Upper lobe of left lung (tissue), 6 donors: ENCODE measurements around the gene CARMIL1. TPM values are rescaled to one million over a fixed set of nuclear protein-coding genes. Genes with fewer than 3 reads are reported as not detected.

Experiments
- ATAC-seq, 2 donors: fragments of 200-7000 bp; cut with Tn5 transposase; one replicate each; pipeline ENCODE4 v1.9.1; 2022; ENCODE audit warnings: mild to moderate bottlenecking in 2 of 2, moderate library complexity in 2 of 2; ENCODE audit not compliant: low FRiP score in 2 of 2
- DNase-seq, 2 donors: peaks; one replicate each; pipeline ENCODE4 v3.0.0-alpha.2; 2019 to 2020
- H3K27ac ChIP-seq, 4 donors: fragments of 200-600 bp; sonication (generic); one replicate each; pipeline ENCODE4 v1.5.1; 2016 to 2019
- H3K27me3 ChIP-seq, 4 donors: fragments of 200-600 bp; sonication (generic); one replicate each; pipeline ENCODE4 v1.5.1; 2017 to 2019
- H3K36me3 ChIP-seq, 4 donors: fragments of 200-600 bp; sonication (generic); one replicate each; pipeline ENCODE4 v1.5.1; 2016 to 2019
- H3K4me1 ChIP-seq, 4 donors: fragments of 200-600 bp; sonication (generic); one replicate each; pipeline ENCODE4 v1.5.1; 2018 to 2019
- H3K4me3 ChIP-seq, 4 donors: fragments of 200-600 bp; sonication (generic); one replicate each; pipeline ENCODE4 v1.5.1; 2017 to 2019; ENCODE audit warnings: mild to moderate bottlenecking in 2 of 4, moderate library complexity in 1 of 4
- H3K9me3 ChIP-seq, 4 donors: fragments of 200-600 bp; sonication (generic); one replicate each; pipeline ENCODE4 v1.5.1; 2018 to 2019
- CTCF ChIP-seq, 6 experiments: fragments of 450-650 bp in 4 of 6; fragments of 200-600 bp in 2 of 6; sonication (generic) in 2 of 6; IDR thresholded peaks; one replicate each; pipeline ENCODE4 v1.5.1; 2016 to 2019; ENCODE audit warnings: antibody characterized with exemption in 6 of 6
- EP300 ChIP-seq, 4 donors: sonication (generic); formaldehyde crosslinking; IDR thresholded peaks; one replicate each; pipeline ENCODE4 v1.5.1; 2017; ENCODE audit warnings: antibody characterized with exemption in 4 of 4, control low read depth in 2 of 4
- POLR2A ChIP-seq, 4 donors: fragments of 450-650 bp; IDR thresholded peaks; one replicate each; pipeline ENCODE4 v1.5.1; 2016 to 2017; ENCODE audit warnings: antibody characterized with exemption in 4 of 4, mild to moderate bottlenecking in 2 of 4
- POLR2AphosphoS5 ChIP-seq, 2 donors: sonication (generic); formaldehyde crosslinking; IDR thresholded peaks; one replicate each; pipeline ENCODE4 v1.5.1; 2017; ENCODE audit warnings: antibody characterized with exemption in 2 of 2
- WGBS, 2 donors: methylation state at CpG; one replicate each; pipeline ENCODE4 v1.1.5; 2017 to 2018; 5-methylcytosine and 5-hydroxymethylcytosine counted together
- total RNA-seq, 6 donors: library from RNA; depleted of rRNA in 4 of 6; stranded (reverse); fragments of >200 nt in 4 of 6; gene quantifications; one replicate each; pipeline versions ENCODE4 v1.1.0 to v1.2.1, GENCODE V29; 2016 to 2021
- donor health status: DM: no; HTN: no; CAD: no; lungs with moderate emphysema.
- donor health status: DM: no; HTN: yes; CAD: no; lungs with severe emphysema.

The CARMIL1 gene
- total RNA-seq, 6 donors from 2014 or later: 19.8 to 78.6 (median 44.9) TPM

GRCh38 chr6:25642667-25643328 is 363.6 kb downstream of the CARMIL1 start:
- 73 to 77% methylated on average over 3 of the region's 3 CpGs for WGBS, 2 donors
- DNase-seq (no peak), ATAC-seq (no peak)
- TF ChIP-seq POLR2AphosphoS5 (IDR thresholded peaks at IDR 0.05) (no peak), CTCF (IDR thresholded peaks at IDR 0.05) (no peak), EP300 (IDR thresholded peaks at IDR 0.05) (no peak), POLR2A (IDR thresholded peaks at IDR 0.05) (no peak)
- no peak overlapping the region for H3K4me3 ChIP-seq
- no peak overlapping the region for H3K27ac ChIP-seq
- no peaks in the 10 kb centered on the region for H3K9me3 ChIP-seq
- H3K27me3 ChIP-seq: no peaks in the 10 kb centered on the region
- H3K36me3 ChIP-seq: no peaks in the 10 kb centered on the region
- no peaks in the 10 kb centered on the region for H3K4me1 ChIP-seq

- H3K36me3 ChIP-seq: no peaks in the 10 kb centered on the region
- ATAC-seq (no peak), DNase-seq (no peak)
- no peaks in the 10 kb centered on the region for H3K9me3 ChIP-seq
- 58% methylated on average over 4 of the region's 4 CpGs for WGBS, 2 donors
- H3K4me1 ChIP-seq: no peaks in the 10 kb centered on the region
- H3K27ac ChIP-seq: no peak overlapping the region
- H3K27me3 ChIP-seq: no peaks in the 10 kb centered on the region
- H3K4me3 ChIP-seq: no peak overlapping the region
- no peak for TF ChIP-seq POLR2A (IDR thresholded peaks at IDR 0.05)
- no peak for TF ChIP-seq CTCF (IDR thresholded peaks at IDR 0.05)
- TF ChIP-seq POLR2AphosphoS5 (IDR thresholded peaks at IDR 0.05): no peak
- no peak for TF ChIP-seq EP300 (IDR thresholded peaks at IDR 0.05)
These were observed 366.7 kb downstream of the CARMIL1 start for GRCh38 chr6:25645916-25646315.

- Histone ChIP-seq H3K27ac (no peak overlapping the region), H3K9me3 (no peaks in the 10 kb centered on the region), H3K4me1 (peaks cover 0 to 6% (median 0%) of the 10 kb centered on the region in 4 donors), H3K36me3 (no peaks in the 10 kb centered on the region), H3K27me3 (peaks cover 0 to 4% (median 0%) of the 10 kb centered on the region in 4 donors), H3K4me3 (no peak overlapping the region)
- DNase-seq (no peak), ATAC-seq (no peak)
- WGBS, 2 donors: 33 to 65% methylated on average over 1 of the region's 1 CpG
- TF ChIP-seq EP300 (IDR thresholded peaks at IDR 0.05) (no peak), POLR2AphosphoS5 (IDR thresholded peaks at IDR 0.05) (no peak), CTCF (IDR thresholded peaks at IDR 0.05) (no peak), POLR2A (IDR thresholded peaks at IDR 0.05) (no peak)
These were observed 370.4 kb downstream of the CARMIL1 start for GRCh38 chr6:25649611-25650010.

GRCh38 chr6:25652007-25652515 is 372.9 kb downstream of the CARMIL1 start, which contains the start of gene SCGN:
TSS of gene SCGN (plus strand) at chr6:25652215. CDS start at chr6:25652404, 189 bp downstream.
- Histone ChIP-seq H3K27ac (no peak within 1 kb of the TSS), H3K9me3 (no peaks in the 10 kb centered on the region), H3K36me3 (no peaks in the 10 kb centered on the region), H3K27me3 (peaks cover 0 to 4% (median 0%) of the 10 kb centered on the region in 4 donors), H3K4me1 (peaks cover 0 to 6% (median 0%) of the 10 kb centered on the region in 4 donors), H3K4me3 (no peak within 1 kb of the TSS)
- 4 to 14% methylated on average over 5 to 35 of the region's 35 CpGs for WGBS, 2 donors
- TF ChIP-seq POLR2AphosphoS5 (IDR thresholded peaks at IDR 0.05): no peak
- TF ChIP-seq EP300 (IDR thresholded peaks at IDR 0.05): no peak
- TF ChIP-seq CTCF (IDR thresholded peaks at IDR 0.05): no peak
- no peak for TF ChIP-seq POLR2A (IDR thresholded peaks at IDR 0.05)
- ATAC-seq: peak in 1 of 2 donors; percentile 73
- DNase-seq: peak; percentile 44 to 80
